Measurements from ENCODE around the gene WRAP73. TPM values are rescaled to one million over a fixed set of nuclear protein-coding genes. Genes with fewer than 3 reads are reported as not detected.

The WRAP73 gene
- total RNA-seq, 1 experiment from 2014 or later = 51.4 TPM

DNA sequence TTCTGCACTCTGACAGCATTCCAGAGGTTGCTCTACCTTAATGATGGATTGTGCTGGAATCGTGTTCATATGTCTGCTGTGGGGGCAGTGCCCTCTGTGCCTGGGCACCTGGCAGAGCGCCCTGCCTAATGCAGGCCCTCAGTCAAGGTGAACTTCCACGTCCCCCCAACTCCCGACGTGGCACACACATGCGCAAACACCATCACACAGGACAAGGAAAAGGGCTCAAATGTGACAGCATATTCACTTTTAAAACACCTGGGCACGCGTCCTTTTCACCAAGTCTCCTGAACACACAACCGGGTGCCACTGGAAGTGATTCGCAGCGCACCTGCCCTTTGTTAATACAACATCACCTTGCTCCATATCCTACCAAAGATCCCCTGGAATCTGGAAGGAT, 13.4 kb downstream of the WRAP73 start:
- no peak overlapping the region for H3K4me3 ChIP-seq (replicated peaks in 1 of 2; ENCODE audit: low read depth in 1 of 2, low read length in 2 of 2)
- BruUV-seq (replicated peaks) = no TSS peak
- CTCF ChIA-PET = no interaction called here
- intact Hi-C loops (cut with micrococcal nuclease) = no loop called here
- RAD21 ChIA-PET (ENCODE audit: low non-redundant PET in 1 of 2, low total read pairs in 2 of 2, uncharacterized antibody in 2 of 2, unreplicated experiment in 2 of 2) = no interaction called here
- POLR2A ChIA-PET = no interaction called here
- H3K9ac ChIP-seq (ENCODE audit: low read length) = no peak overlapping the region
- no peaks in the 10 kb centered on the region for H3K9me2 ChIP-seq (ENCODE audit: insufficient read depth)
- no peaks in the 10 kb centered on the region for H3K4me1 ChIP-seq (ENCODE audit: control insufficient read depth in 1 of 2, insufficient read depth in 2 of 2, low read length in 2 of 2)
- H3K27me3 ChIP-seq (ENCODE audit: insufficient read depth, low read length) = no peaks in the 10 kb centered on the region
- no peak for TF ChIP-seq ELF1 (IDR thresholded peaks at IDR 0.05; ENCODE audit: borderline replicate concordance, low read depth)
- no peak for TF ChIP-seq CEBPB (IDR thresholded peaks at IDR 0.05; ENCODE audit: low read depth)
- TF ChIP-seq ZNF274 (IDR thresholded peaks at IDR 0.05; ENCODE audit: low read depth, low read length) = no peak
- TF ChIP-seq POLR2A (IDR thresholded peaks at IDR 0.05; ENCODE audit: borderline replicate concordance, extremely low read depth, insufficient read depth, insufficient read length) = no peak
- TF ChIP-seq EGR1 (IDR thresholded peaks at IDR 0.05; ENCODE audit: low read depth) = no peak
- DNase-seq (ENCODE audit: low read depth, low spot score) (no peak), ATAC-seq (no peak)
- no peaks in the 10 kb centered on the region for H4K20me1 ChIP-seq (ENCODE audit: insufficient read depth)
- no peak overlapping the region for H3K27ac ChIP-seq (ENCODE audit: low read depth, low read length)
- H3K36me3 ChIP-seq (ENCODE audit: control insufficient read depth in 1 of 2, insufficient read depth in 2 of 2, low read length in 2 of 2) = peaks cover 14 to 46% of the 10 kb centered on the region in 2 experiments; a peak in 3 of 4 replicates
- H3K9me3 ChIP-seq (ENCODE audit: control insufficient read depth in 1 of 2, insufficient read depth in 1 of 2, low read depth in 1 of 2, low read length in 2 of 2) = no peaks in the 10 kb centered on the region
- H2AFZ ChIP-seq (ENCODE audit: low read depth, low read length, poor library complexity, severe bottlenecking) = no peak overlapping the region
- H3K79me2 ChIP-seq (ENCODE audit: insufficient read depth, low read length) = no peaks in the 10 kb centered on the region; the same call in 1 of the 2 replicates
- H3K4me2 ChIP-seq (ENCODE audit: low read length) = no peak overlapping the region

DNA sequence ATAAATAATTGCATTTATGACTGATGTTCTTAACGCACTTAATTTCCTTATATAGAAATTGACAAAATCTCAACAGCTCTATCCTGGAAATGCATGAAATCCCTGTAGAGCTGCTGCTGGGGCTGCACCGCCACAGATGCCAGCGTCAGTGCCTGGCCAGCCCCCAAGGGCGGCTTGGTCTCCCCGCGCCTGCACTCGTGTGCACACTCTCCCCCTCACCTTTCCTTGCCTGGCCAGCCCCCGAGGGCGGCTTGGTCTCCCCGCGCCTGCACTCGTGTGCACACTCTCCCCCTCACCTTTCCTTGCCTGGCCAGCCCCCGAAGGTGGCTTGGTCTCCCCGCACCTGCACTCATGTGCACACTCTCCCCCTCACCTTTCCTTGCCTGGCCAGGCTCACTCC, 13.8 kb downstream of the WRAP73 start:
- ChIA-PET RAD21 (ENCODE audit: low non-redundant PET in 1 of 2, low total read pairs in 2 of 2, uncharacterized antibody in 2 of 2, unreplicated experiment in 2 of 2) (no interaction called here), CTCF (no interaction called here), POLR2A (no interaction called here)
- Histone ChIP-seq H3K4me3 (replicated peaks in 1 of 2; ENCODE audit: low read depth in 1 of 2, low read length in 2 of 2) (no peak overlapping the region), H4K20me1 (ENCODE audit: insufficient read depth) (no peaks in the 10 kb centered on the region), H3K36me3 (ENCODE audit: control insufficient read depth in 1 of 2, insufficient read depth in 2 of 2, low read length in 2 of 2) (peaks cover 14 to 43% of the 10 kb centered on the region in 2 experiments; a peak in 3 of 4 replicates), H3K9me3 (ENCODE audit: control insufficient read depth in 1 of 2, insufficient read depth in 1 of 2, low read depth in 1 of 2, low read length in 2 of 2) (no peaks in the 10 kb centered on the region), H3K9me2 (ENCODE audit: insufficient read depth) (no peaks in the 10 kb centered on the region), H2AFZ (ENCODE audit: low read depth, low read length, poor library complexity, severe bottlenecking) (no peak overlapping the region), H3K9ac (ENCODE audit: low read length) (no peak overlapping the region), H3K4me1 (ENCODE audit: control insufficient read depth in 1 of 2, insufficient read depth in 2 of 2, low read length in 2 of 2) (no peaks in the 10 kb centered on the region), H3K79me2 (ENCODE audit: insufficient read depth, low read length) (no peaks in the 10 kb centered on the region), H3K27me3 (ENCODE audit: insufficient read depth, low read length) (no peaks in the 10 kb centered on the region), H3K27ac (ENCODE audit: low read depth, low read length) (no peak overlapping the region), H3K4me2 (ENCODE audit: low read length) (no peak overlapping the region)
- ATAC-seq (no peak), DNase-seq (ENCODE audit: low read depth, low spot score) (no peak)
- intact Hi-C loops (cut with micrococcal nuclease) = no loop called here
- BruUV-seq (replicated peaks) = no TSS peak
- TF ChIP-seq FOSL1 (IDR thresholded peaks at IDR 0.05; ENCODE audit: low read depth) (no peak), YY1 (IDR thresholded peaks at IDR 0.05; ENCODE audit: extremely low read depth, insufficient replicate concordance, low read depth, low read length) (no peak), TCF7L2 (IDR thresholded peaks at IDR 0.05; ENCODE audit: borderline replicate concordance, extremely low read depth, insufficient read depth, insufficient read length) (no peak), JUND (IDR thresholded peaks at IDR 0.05) (no peak), EGR1 (IDR thresholded peaks at IDR 0.05; ENCODE audit: low read depth) (no peak), POLR2AphosphoS5 (IDR thresholded peaks at IDR 0.05; ENCODE audit: low read depth, low read length) (no peak), SIN3A (IDR thresholded peaks at IDR 0.05; ENCODE audit: low read depth) (no peak), POLR2A (IDR thresholded peaks at IDR 0.05; ENCODE audit: borderline replicate concordance, extremely low read depth, insufficient read depth, insufficient read length) (no peak), ELF1 (IDR thresholded peaks at IDR 0.05; ENCODE audit: borderline replicate concordance, low read depth) (no peak), SP1 (IDR thresholded peaks at IDR 0.05; ENCODE audit: low read depth) (no peak), ZFX (IDR thresholded peaks at IDR 0.05) (no peak), SRF (IDR thresholded peaks at IDR 0.05; ENCODE audit: low read depth) (no peak), CEBPB (IDR thresholded peaks at IDR 0.05; ENCODE audit: low read depth) (no peak), CBX3 (IDR thresholded peaks at IDR 0.05; ENCODE audit: low read depth) (no peak), ZNF274 (IDR thresholded peaks at IDR 0.05; ENCODE audit: low read depth, low read length) (no peak), RAD21 (IDR thresholded peaks at IDR 0.05; ENCODE audit: low read depth) (no peak)
- TF ChIP-seq, protein P1, sequence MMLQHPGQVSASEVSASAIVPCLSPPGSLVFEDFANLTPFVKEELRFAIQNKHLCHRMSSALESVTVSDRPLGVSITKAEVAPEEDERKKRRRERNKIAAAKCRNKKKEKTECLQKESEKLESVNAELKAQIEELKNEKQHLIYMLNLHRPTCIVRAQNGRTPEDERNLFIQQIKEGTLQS (IDR thresholded peaks at IDR 0.05) = no peak
- TF ChIP-seq, protein P2, sequence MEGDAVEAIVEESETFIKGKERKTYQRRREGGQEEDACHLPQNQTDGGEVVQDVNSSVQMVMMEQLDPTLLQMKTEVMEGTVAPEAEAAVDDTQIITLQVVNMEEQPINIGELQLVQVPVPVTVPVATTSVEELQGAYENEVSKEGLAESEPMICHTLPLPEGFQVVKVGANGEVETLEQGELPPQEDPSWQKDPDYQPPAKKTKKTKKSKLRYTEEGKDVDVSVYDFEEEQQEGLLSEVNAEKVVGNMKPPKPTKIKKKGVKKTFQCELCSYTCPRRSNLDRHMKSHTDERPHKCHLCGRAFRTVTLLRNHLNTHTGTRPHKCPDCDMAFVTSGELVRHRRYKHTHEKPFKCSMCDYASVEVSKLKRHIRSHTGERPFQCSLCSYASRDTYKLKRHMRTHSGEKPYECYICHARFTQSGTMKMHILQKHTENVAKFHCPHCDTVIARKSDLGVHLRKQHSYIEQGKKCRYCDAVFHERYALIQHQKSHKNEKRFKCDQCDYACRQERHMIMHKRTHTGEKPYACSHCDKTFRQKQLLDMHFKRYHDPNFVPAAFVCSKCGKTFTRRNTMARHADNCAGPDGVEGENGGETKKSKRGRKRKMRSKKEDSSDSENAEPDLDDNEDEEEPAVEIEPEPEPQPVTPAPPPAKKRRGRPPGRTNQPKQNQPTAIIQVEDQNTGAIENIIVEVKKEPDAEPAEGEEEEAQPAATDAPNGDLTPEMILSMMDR (IDR thresholded peaks at IDR 0.05 in 2 of 3, conservative IDR thresholded peaks at IDR 0.05 in 1 of 3; ENCODE audit: borderline replicate concordance in 1 of 3, insufficient read depth in 1 of 3, low read depth in 2 of 3, low read length in 2 of 3) = no peak
